Glutamatergic neuron (in vitro differentiated cells): ENCODE data around the gene KCNK16. TPM values are rescaled to one million over a fixed set of nuclear protein-coding genes. Genes with fewer than 3 reads are reported as not detected.

Source experiments
- DNase-seq: peaks from one replicate; pipeline ENCODE4 v3.0.0; 2022
- H3K27ac Mint-ChIP-seq: one replicate; pipeline ENCODE4 v1.8.0; 2020; ENCODE audit warnings: mild to moderate bottlenecking, mixed read lengths, inconsistent platforms; ENCODE audit not compliant: unreplicated experiment
- H3K27me3 Mint-ChIP-seq: one replicate; pipeline ENCODE4 v1.8.0; 2020; ENCODE audit warnings: mild to moderate bottlenecking, moderate library complexity, mixed read lengths, inconsistent platforms; ENCODE audit not compliant: unreplicated experiment
- H3K36me3 Mint-ChIP-seq: one replicate; pipeline ENCODE4 v1.8.0; 2020; ENCODE audit warnings: mild to moderate bottlenecking, mixed read lengths, inconsistent platforms; ENCODE audit not compliant: unreplicated experiment
- H3K4me1 Mint-ChIP-seq: one replicate; pipeline ENCODE4 v1.8.0; 2020; ENCODE audit warnings: mild to moderate bottlenecking, low read depth, mixed read lengths, inconsistent platforms; ENCODE audit not compliant: unreplicated experiment
- H3K4me3 Mint-ChIP-seq: one replicate; pipeline ENCODE4 v1.8.0; 2020; ENCODE audit warnings: mild to moderate bottlenecking, mixed read lengths, inconsistent platforms; ENCODE audit not compliant: unreplicated experiment
- H3K9me3 Mint-ChIP-seq: one replicate; pipeline ENCODE4 v1.8.0; 2020; ENCODE audit warnings: mild to moderate bottlenecking, moderate library complexity, mixed read lengths, inconsistent platforms; ENCODE audit not compliant: unreplicated experiment
- CTCF ChIP-seq: fragments of 200-600 bp; sonication (generic); IDR thresholded peaks from one replicate; pipeline ENCODE4 v1.5.0; 2021; ENCODE audit not compliant: partially characterized antibody, unreplicated experiment
- total RNA-seq: library from RNA; stranded (reverse); fragmentation: NEBNext Ultra II Directional; extraction: Animal tissue kit (Norgen Biotek cat#: 25700); gene quantifications from one replicate; pipeline ENCODE4 v1.2.1, GENCODE V29; 2021; ENCODE audit not compliant: unreplicated experiment

The KCNK16 gene
- total RNA-seq, 1 donor from 2014 or later: not detected

- peaks cover 5% of the 10 kb centered on the region for H3K36me3 Mint-ChIP-seq
- H3K27ac Mint-ChIP-seq: no peak overlapping the region
- no peak overlapping the region for H3K4me3 Mint-ChIP-seq
- peaks cover 1% of the 10 kb centered on the region for H3K27me3 Mint-ChIP-seq
- DNase-seq: no peak
- H3K9me3 Mint-ChIP-seq: peaks cover 7% of the 10 kb centered on the region
- no peaks in the 10 kb centered on the region for H3K4me1 Mint-ChIP-seq
- no peak for TF ChIP-seq CTCF
Observed at GRCh38 chr6:39273406-39273821, 49.1 kb downstream of the KCNK16 start.

DNA sequence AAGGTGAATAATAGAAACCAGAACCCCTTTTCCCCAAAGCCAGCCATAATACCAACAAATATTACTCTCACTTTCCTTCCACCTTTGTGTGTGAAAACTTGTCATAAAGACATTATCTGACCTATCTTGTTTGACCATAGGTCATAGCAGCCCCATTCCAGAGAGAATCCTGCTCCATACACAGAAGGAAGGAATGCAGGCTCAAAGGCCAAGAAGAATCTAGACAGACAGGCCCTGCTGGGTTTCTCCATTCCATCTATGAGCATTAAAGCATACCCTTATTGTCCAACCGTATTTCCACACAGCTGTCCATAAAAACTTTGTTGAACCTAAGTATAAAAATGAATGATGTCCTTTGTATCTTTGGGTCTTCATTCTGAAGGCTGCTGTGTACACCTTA, 52.5 kb downstream of the KCNK16 start:
- Mint-ChIP-seq H3K4me3 (no peak overlapping the region), H3K36me3 (peaks cover 5% of the 10 kb centered on the region), H3K4me1 (no peaks in the 10 kb centered on the region), H3K27me3 (peaks cover 1% of the 10 kb centered on the region), H3K27ac (peak overlapping the region; percentile 3), H3K9me3 (peaks cover 3% of the 10 kb centered on the region)
- no peak for DNase-seq
- no peak for TF ChIP-seq CTCF

DNA sequence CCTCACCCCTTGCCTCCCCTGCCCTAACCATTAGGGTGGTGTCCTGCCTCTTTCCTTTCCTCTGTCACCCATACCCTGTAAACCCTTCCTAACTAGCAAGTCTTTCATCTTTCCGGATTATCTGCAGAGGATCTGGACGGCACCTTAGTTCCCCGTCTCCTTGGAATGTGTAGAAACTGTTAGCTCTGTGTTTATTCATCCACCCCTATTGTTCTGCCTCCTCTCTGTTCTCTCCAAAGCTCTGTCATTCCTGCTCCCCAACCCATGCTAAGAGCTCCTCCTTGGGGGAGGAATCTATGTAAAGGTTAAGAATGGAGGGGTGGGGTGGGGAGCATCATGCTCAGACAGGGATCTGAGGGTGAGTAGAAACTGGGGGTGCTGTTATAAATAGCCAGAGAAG, 53.8 kb downstream of the KCNK16 start:
- Mint-ChIP-seq H3K27me3 (peaks cover 1% of the 10 kb centered on the region), H3K36me3 (peaks cover 5% of the 10 kb centered on the region), H3K4me3 (no peak overlapping the region), H3K27ac (no peak overlapping the region), H3K9me3 (peaks cover 3% of the 10 kb centered on the region), H3K4me1 (no peaks in the 10 kb centered on the region)
- no peak for DNase-seq
- no peak for TF ChIP-seq CTCF

DNA sequence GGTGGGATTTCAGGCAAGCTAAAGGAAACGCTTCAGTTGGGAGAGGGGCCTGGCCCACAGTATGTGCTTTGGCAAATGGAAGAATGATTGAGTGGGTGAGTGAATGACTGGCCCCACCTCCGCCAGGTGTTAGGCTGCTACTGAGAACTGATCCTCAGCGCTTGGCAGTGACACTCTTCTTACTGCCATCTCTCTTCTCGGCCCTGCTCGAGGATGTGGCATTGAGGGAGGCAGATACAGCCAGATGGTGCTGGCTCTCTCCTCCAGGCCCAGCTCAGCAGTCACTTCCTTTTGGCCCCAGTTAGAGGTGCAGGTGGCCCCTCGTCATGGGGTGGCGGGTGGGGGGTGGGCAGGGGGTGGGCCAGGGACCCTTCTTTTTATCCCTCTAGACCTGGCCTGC, 54.3 kb downstream of the KCNK16 start:
- peaks cover 1% of the 10 kb centered on the region for H3K27me3 Mint-ChIP-seq
- no peak overlapping the region for H3K4me3 Mint-ChIP-seq
- TF ChIP-seq CTCF: no peak
- H3K9me3 Mint-ChIP-seq: peaks cover 3% of the 10 kb centered on the region
- peaks cover 5% of the 10 kb centered on the region for H3K36me3 Mint-ChIP-seq
- H3K27ac Mint-ChIP-seq: no peak overlapping the region
- H3K4me1 Mint-ChIP-seq: no peaks in the 10 kb centered on the region
- DNase-seq: no peak

- peaks cover 5% of the 10 kb centered on the region for H3K36me3 Mint-ChIP-seq
- peaks cover 5% of the 10 kb centered on the region for H3K9me3 Mint-ChIP-seq
- H3K4me1 Mint-ChIP-seq: no peaks in the 10 kb centered on the region
- no peak overlapping the region for H3K27ac Mint-ChIP-seq
- H3K27me3 Mint-ChIP-seq: peaks cover 1% of the 10 kb centered on the region
- DNase-seq: no peak
- no peak for TF ChIP-seq CTCF
- H3K4me3 Mint-ChIP-seq: no peak overlapping the region
Observed at GRCh38 chr6:39266782-39267355, 55.6 kb downstream of the KCNK16 start.
